GM23338 (cell line): ENCODE data around the gene PTPN13.

Experiments used
- CTCF ChIP-seq, 2 experiments: fragments of 200-600 bp in 1 of 2; sonication (generic) in 1 of 2; conservative IDR thresholded peaks; 2 replicates each; pipeline versions ENCODE4 v1.5.1 to v1.6.1; 2016 to 2017; ENCODE audit warnings: antibody characterized with exemption in 2 of 2, low read depth in 2 of 2, mild to moderate bottlenecking in 2 of 2, moderate library complexity in 1 of 2
- EZH2 ChIP-seq: fragments of 200-600 bp; sonication (generic); IDR thresholded peaks from one replicate; pipeline ENCODE4 v1.8.0; 2017; ENCODE audit warnings: antibody characterized with exemption, mild to moderate bottlenecking, low read depth; ENCODE audit not compliant: unreplicated experiment
- EZH2phosphoT487 ChIP-seq: fragments of 200-600 bp; sonication (generic); IDR thresholded peaks from one replicate; pipeline ENCODE4 v1.8.1; 2018; ENCODE audit warnings: antibody characterized with exemption; ENCODE audit not compliant: unreplicated experiment
- JUNB ChIP-seq: IDR thresholded peaks from one replicate; pipeline ENCODE4 v1.6.1; 2016; ENCODE audit warnings: antibody characterized with exemption; ENCODE audit not compliant: unreplicated experiment
- NANOG ChIP-seq: IDR thresholded peaks from 2 replicates; pipeline ENCODE4 v1.6.1; 2016; ENCODE audit warnings: antibody characterized with exemption, borderline replicate concordance
- POLR2AphosphoS5 ChIP-seq: IDR thresholded peaks from 2 replicates; pipeline ENCODE4 v1.6.1; 2016; ENCODE audit warnings: antibody characterized with exemption, low read depth
- REST ChIP-seq: IDR thresholded peaks from one replicate; pipeline ENCODE4 v1.6.1; 2018; ENCODE audit warnings: antibody characterized with exemption; ENCODE audit not compliant: unreplicated experiment
- ZNF462 ChIP-seq: fragments of 250-450 bp; sonication (Bioruptor Pico); IDR thresholded peaks from 2 replicates; pipeline ENCODE4 v1.5.0; 2020; ENCODE audit warnings: mild to moderate bottlenecking, moderate library complexity

- TF ChIP-seq CTCF (conservative IDR thresholded peaks at IDR 0.05; ENCODE audit: low read depth in 2 of 2) (no peak), ZNF462 (CRISPR knock-in tag) (no peak), POLR2AphosphoS5 (no peak), EZH2phosphoT487 (no peak), NANOG (no peak), REST (no peak), JUNB (no peak), EZH2 (no peak)
Measured at GRCh38 chr4:86778175-86778574, 184.1 kb downstream of the PTPN13 start.
